ENCODE data around the gene TSEN15.

GRCh38 chr1:184039126-184039525, 12.4 kb upstream of the TSEN15 start:
- TF ChIP-seq ZNF416 (tag by site-specific recombination; IDR thresholded peaks at IDR 0.05) (no peak), ZFHX2 (tag by site-specific recombination; conservative IDR thresholded peaks at IDR 0.05) (no peak)

Data from HEK293 (cell line).